ENCODE measurements around the gene GNAZ.

- no peak for TF ChIP-seq CTCF (IDR thresholded peaks at IDR 0.05; ENCODE audit: low read depth, low read length, poor library complexity, severe bottlenecking)
- no peak for TF ChIP-seq EZH2phosphoT487 (IDR thresholded peaks at IDR 0.05; ENCODE audit: borderline replicate concordance, low read length)
These were observed 28.6 kb downstream of the GNAZ start for GRCh38 chr22:23098718-23099530.
